Heart left ventricle (tissue), 13 donors: ENCODE results near the gene SNX22.

Source experiments
- CTCF ChIP-seq, 12 donors: fragments of 200-600 bp; sonication (generic) in 4 of 12; IDR thresholded peaks; one replicate each; pipeline versions ENCODE4 v1.5.0 to v1.8.0; 2018 to 2022; ENCODE audit warnings: antibody characterized with exemption in 12 of 12, mild to moderate bottlenecking in 5 of 12
- POLR2A ChIP-seq, 2 donors: fragments of 450-650 bp; IDR thresholded peaks; one replicate each; pipeline ENCODE4 v1.6.1; 2017; ENCODE audit warnings: antibody characterized with exemption in 2 of 2, mild to moderate bottlenecking in 2 of 2, moderate library complexity in 2 of 2
- donor health status: ischemic (EF 13 %, LVEDD 7.1; RV severe dilation, severe dysfunction).
- donor health status: DM: no; HTN: yes; CAD: no.
- donor health status: DM: no; HTN: no; CAD: no.
- donor health status: ischemic (EF 25% LVEDD 6.9; RV normal size, moderate dysfunction).
- donor health status: ischemic (EF 25% LVEDD 5.7; RV mildly dilated, moderate dysfunction).
- donor health status: ischemic (EF 35%, LVEDD 5.7; RV mildly dilated, moderate dysfunction).
- donor health status: nonischemic (EF 11% LVEDD 7.7; RV severe dilation, severe dysfunction).
- donor health status: DM: yes; HTN: yes; CAD: no.
- donor health status: PGD.
- donor health status: ischemic (EF 29% LVEDD 5.4; RV normal size, mild dysfunction).
- donor health status: nonischemic (EF 23%, LVEDD 6.1; RV moderate dilation, normal function).

- TF ChIP-seq CTCF (IDR thresholded peaks at IDR 0.05) = no peak
- no peak for TF ChIP-seq POLR2A (IDR thresholded peaks at IDR 0.05)
Observed at GRCh38 chr15:64166102-64166890, 14.8 kb downstream of the SNX22 start.
